ENCODE measurements around the gene PSMB5. TPM values are rescaled to one million over a fixed set of nuclear protein-coding genes. Genes with fewer than 3 reads are reported as not detected.

PSMB5 gene
- total RNA-seq, 1 experiment from 2014 or later, result 162 TPM

DNA sequence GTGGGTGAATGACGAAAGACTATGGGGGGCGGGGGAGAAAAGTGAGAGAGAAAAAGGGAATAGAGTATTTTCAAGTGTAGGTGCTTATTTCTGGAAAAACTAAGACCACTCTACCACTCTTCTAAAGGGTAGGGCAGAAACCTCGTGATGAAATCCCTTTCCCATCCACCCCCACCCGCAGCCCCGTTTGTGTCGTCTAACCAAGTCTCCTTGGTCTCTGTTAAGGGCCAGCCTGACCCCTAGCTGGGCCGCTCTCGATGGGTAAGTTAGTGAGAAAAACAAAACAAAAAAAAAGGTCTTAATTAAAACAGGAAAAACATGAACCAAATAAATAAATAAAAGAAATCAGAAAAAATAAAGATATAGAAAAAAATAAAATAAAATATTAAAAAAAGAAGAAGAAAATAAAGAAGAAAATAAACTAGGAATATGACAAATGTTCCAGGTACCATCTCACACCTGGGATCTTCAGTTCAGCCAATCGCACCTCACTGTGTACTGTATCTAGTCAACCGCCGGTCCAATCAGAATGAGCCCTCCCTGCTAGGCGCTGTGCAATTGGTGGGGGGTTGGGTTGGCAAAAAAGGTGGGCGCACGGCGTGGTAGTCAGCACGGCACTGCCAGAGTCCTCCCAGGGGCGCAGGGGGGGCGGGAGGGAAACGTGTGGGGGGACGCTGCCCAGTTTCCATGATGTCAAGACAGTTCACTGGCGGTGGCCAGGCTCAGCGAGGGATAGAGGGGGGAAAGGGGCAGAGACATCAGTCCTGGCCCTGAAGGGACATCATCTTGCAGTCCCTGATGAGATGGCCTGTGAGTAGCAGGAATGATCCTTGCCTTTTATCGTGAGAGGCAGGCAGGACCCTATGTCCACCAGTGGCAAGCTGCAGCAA lies 32.4 kb upstream of the PSMB5 start:
- no peak overlapping the region for H3K4me3 Mint-ChIP-seq (ENCODE audit: unreplicated experiment)
- DNase-seq (ENCODE audit: unreplicated experiment), result no peak
- H3K36me3 Mint-ChIP-seq (ENCODE audit: insufficient read depth, unreplicated experiment), result peaks cover 85% of the 10 kb centered on the region
- peaks cover 38% of the 10 kb centered on the region for H3K4me1 Mint-ChIP-seq (ENCODE audit: insufficient read depth, unreplicated experiment)
- CTCF ChIA-PET, result interaction anchor here (0.6 to 16.3 kb wide), 16 partner anchors 8 to 506 kb away, joined by 3 to 620 read pairs (median 8); partner anchors contain the start of genes AJUBA and CDH24
- no peak overlapping the region for H3K27ac Mint-ChIP-seq (ENCODE audit: low read depth, unreplicated experiment)
- H3K27me3 Mint-ChIP-seq (ENCODE audit: insufficient read depth, unreplicated experiment), result no peaks in the 10 kb centered on the region
- POLR2A ChIA-PET, result interaction anchor here (0.6 to 1.9 kb wide), 3 partner anchors 28 to 1128 kb away, joined by 3 to 27 read pairs (median 5); partner anchors contain the start of genes ACIN1, C14orf119 and TM9SF1
- TF ChIP-seq, protein P1, sequence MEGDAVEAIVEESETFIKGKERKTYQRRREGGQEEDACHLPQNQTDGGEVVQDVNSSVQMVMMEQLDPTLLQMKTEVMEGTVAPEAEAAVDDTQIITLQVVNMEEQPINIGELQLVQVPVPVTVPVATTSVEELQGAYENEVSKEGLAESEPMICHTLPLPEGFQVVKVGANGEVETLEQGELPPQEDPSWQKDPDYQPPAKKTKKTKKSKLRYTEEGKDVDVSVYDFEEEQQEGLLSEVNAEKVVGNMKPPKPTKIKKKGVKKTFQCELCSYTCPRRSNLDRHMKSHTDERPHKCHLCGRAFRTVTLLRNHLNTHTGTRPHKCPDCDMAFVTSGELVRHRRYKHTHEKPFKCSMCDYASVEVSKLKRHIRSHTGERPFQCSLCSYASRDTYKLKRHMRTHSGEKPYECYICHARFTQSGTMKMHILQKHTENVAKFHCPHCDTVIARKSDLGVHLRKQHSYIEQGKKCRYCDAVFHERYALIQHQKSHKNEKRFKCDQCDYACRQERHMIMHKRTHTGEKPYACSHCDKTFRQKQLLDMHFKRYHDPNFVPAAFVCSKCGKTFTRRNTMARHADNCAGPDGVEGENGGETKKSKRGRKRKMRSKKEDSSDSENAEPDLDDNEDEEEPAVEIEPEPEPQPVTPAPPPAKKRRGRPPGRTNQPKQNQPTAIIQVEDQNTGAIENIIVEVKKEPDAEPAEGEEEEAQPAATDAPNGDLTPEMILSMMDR (IDR thresholded peaks at IDR 0.05; ENCODE audit: unreplicated experiment), result no peak
- no peaks in the 10 kb centered on the region for H3K9me3 Mint-ChIP-seq (ENCODE audit: unreplicated experiment)
- no TSS peak for BruUV-seq (replicated peaks)
- intact Hi-C loops (cut with micrococcal nuclease), result no loop called here

DNA sequence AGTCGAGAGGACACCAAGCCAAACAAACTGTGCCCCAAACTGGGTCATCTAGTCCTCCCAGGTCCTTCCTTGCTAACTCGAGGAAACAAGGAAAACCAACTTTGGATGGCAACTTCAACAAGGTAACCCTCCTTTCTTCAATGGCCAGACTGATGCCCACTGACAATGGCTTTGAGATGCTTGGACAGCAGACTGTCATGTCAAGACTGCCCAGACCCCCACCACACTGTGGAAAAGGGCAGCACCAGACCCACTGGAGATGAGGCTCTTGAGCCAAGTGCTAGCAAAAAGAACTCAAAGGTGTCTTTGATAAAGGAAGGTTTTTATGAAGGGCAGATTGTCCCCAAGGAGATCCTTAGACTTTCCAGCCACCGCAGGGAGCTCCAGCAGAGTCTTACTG lies 31.7 kb upstream of the PSMB5 start:
- peaks cover 85% of the 10 kb centered on the region for H3K36me3 Mint-ChIP-seq (ENCODE audit: insufficient read depth, unreplicated experiment)
- TF ChIP-seq, protein P1 (IDR thresholded peaks at IDR 0.05; ENCODE audit: unreplicated experiment), result no peak
- H3K27me3 Mint-ChIP-seq (ENCODE audit: insufficient read depth, unreplicated experiment), result no peaks in the 10 kb centered on the region
- ChIA-PET POLR2A (interaction anchor here (0.6 to 1.2 kb wide), 2 partner anchors 29 to 1129 kb away, joined by 3 read pairs; partner anchors contain the start of genes ACIN1, C14orf119 and TM9SF1), CTCF (interaction anchor here (0.7 to 16.3 kb wide), 5 partner anchors 13 to 97 kb away, joined by 4 to 620 read pairs (median 22); partner anchors contain the start of gene AJUBA)
- DNase-seq (ENCODE audit: unreplicated experiment), result no peak
- BruUV-seq (replicated peaks), result no TSS peak
- intact Hi-C loops (cut with micrococcal nuclease), result no loop called here
- no peak overlapping the region for H3K4me3 Mint-ChIP-seq (ENCODE audit: unreplicated experiment)
- H3K9me3 Mint-ChIP-seq (ENCODE audit: unreplicated experiment), result no peaks in the 10 kb centered on the region
- H3K27ac Mint-ChIP-seq (ENCODE audit: low read depth, unreplicated experiment), result no peak overlapping the region
- H3K4me1 Mint-ChIP-seq (ENCODE audit: insufficient read depth, unreplicated experiment), result peaks cover 32% of the 10 kb centered on the region

DNA sequence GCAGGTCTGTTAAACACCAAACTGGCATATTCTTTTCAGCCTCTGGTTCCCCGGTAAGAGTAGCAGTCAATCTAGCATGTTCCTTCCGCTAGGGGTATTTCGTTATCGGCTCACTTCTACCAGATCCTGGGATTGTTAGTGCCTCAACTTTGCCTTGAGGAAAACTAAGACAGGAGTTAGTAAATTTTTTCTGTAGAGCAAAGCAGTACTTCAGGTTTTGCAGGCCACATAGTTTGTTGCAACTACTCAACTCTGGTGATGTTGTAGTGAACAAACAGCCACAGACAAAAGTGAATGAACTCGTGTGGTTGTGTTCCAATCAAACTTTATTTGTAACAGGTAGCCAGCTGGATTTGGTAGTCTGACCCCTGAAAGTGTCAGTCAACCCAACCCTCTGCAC lies 28.9 kb upstream of the PSMB5 start:
- CTCF ChIA-PET, result interaction anchor here (0.6 to 16.3 kb wide), 7 partner anchors 8 to 1083 kb away, joined by 3 to 620 read pairs (median 57); partner anchors contain the start of gene AJUBA

More for the DNA sequence above, 28.9 kb upstream of the PSMB5 start:
- TF ChIP-seq, protein P1 (IDR thresholded peaks at IDR 0.05; ENCODE audit: unreplicated experiment), result no peak
- Mint-ChIP-seq H3K4me1 (ENCODE audit: insufficient read depth, unreplicated experiment) (peaks cover 30% of the 10 kb centered on the region), H3K4me3 (ENCODE audit: unreplicated experiment) (no peak overlapping the region), H3K27me3 (ENCODE audit: insufficient read depth, unreplicated experiment) (no peaks in the 10 kb centered on the region), H3K9me3 (ENCODE audit: unreplicated experiment) (no peaks in the 10 kb centered on the region), H3K36me3 (ENCODE audit: insufficient read depth, unreplicated experiment) (peaks cover 100% of the 10 kb centered on the region), H3K27ac (ENCODE audit: low read depth, unreplicated experiment) (no peak overlapping the region)
- intact Hi-C loops (cut with micrococcal nuclease), result no loop called here
- POLR2A ChIA-PET, result interaction anchor here (0.7 to 7.7 kb wide), 3 partner anchors 32 to 129 kb away, joined by 3 to 133 read pairs (median 13); partner anchors contain the start of genes ACIN1, AJUBA and C14orf119
- no TSS peak for BruUV-seq (replicated peaks)
- no peak for DNase-seq (ENCODE audit: unreplicated experiment)

All from MCF 10A (cell line).